PC-9 (cell line): ENCODE results near the gene COP1. TPM values are rescaled to one million over a fixed set of nuclear protein-coding genes. Genes with fewer than 3 reads are reported as not detected.

ENCODE experiments used
- BruUV-seq: library from RNA; stranded (reverse); fragments of 400-500 nt; replicated peaks from 2 replicates; lab custom pipeline; 2021; lab: Mats Ljungman, UMichigan
- CTCF ChIA-PET: fragments of 300-600 bp; sonication (Branson Sonifier 250); formaldehyde crosslinking; loops from one replicate; lab custom pipeline; 2022; ENCODE audit warnings: antibody characterized with exemption; lab: Charles Lee
- POLR2A ChIA-PET: fragments of 300-600 bp; sonication (Branson Sonifier 250); formaldehyde crosslinking; loops from one replicate; lab custom pipeline; 2022; ENCODE audit warnings: antibody characterized with exemption; ENCODE audit not compliant: unreplicated experiment; lab: Charles Lee
- DNase-seq, 2 experiments: peaks; one replicate each; pipeline versions ENCODE4 v3.0.0 to v3.0.0-alpha.2; 2015 to 2022; ENCODE audit warnings: mixed read lengths in 1 of 2
- H2AFZ ChIP-seq: fragments of 200-600 bp; sonication (generic); 2 replicates; pipeline ENCODE4 v1.8.1; 2017; ENCODE audit warnings: antibody characterized with exemption
- H3F3A ChIP-seq: fragments of 200-600 bp; sonication (generic); 2 replicates; pipeline ENCODE4 v1.8.1; 2017; ENCODE audit warnings: antibody characterized with exemption, mild to moderate bottlenecking, low read depth; ENCODE audit not compliant: insufficient read depth
- H3K27ac ChIP-seq: fragments of 200-600 bp; sonication (generic); 2 replicates; pipeline ENCODE4 v1.6.1; 2016; ENCODE audit warnings: mixed run types
- H3K27me3 ChIP-seq: fragments of 200-600 bp; sonication (generic); 2 replicates; pipeline ENCODE4 v1.6.1; 2016; ENCODE audit warnings: low read depth, mixed run types; ENCODE audit not compliant: insufficient read depth
- H3K36me3 ChIP-seq: fragments of 200-600 bp; sonication (generic); 2 replicates; pipeline ENCODE4 v1.6.1; 2016; ENCODE audit warnings: low read depth, mixed run types
- H3K4me1 ChIP-seq: fragments of 200-600 bp; sonication (generic); replicated peaks from 2 replicates; pipeline ENCODE4 v1.6.1; 2016; ENCODE audit warnings: mixed run types; ENCODE audit not compliant: insufficient read depth
- H3K4me2 ChIP-seq: fragments of 200-600 bp; sonication (generic); 2 replicates; pipeline ENCODE4 v1.6.1; 2017; ENCODE audit warnings: mixed run types
- H3K4me3 ChIP-seq: fragments of 200-600 bp; sonication (generic); 2 replicates; pipeline ENCODE4 v1.6.1; 2016; ENCODE audit warnings: mixed run types
- H3K79me2 ChIP-seq: fragments of 200-600 bp; sonication (generic); 2 replicates; pipeline ENCODE4 v1.6.1; 2017; ENCODE audit warnings: low read depth, mixed run types
- H3K9me2 ChIP-seq: fragments of 200-600 bp; sonication (generic); 2 replicates; pipeline ENCODE4 v1.8.1; 2017; ENCODE audit warnings: mild to moderate bottlenecking; ENCODE audit not compliant: insufficient read depth
- H3K9me3 ChIP-seq: fragments of 200-600 bp; sonication (generic); 2 replicates; pipeline ENCODE4 v1.8.1; 2016; ENCODE audit warnings: low read depth; ENCODE audit not compliant: insufficient read depth
- H4K20me1 ChIP-seq: fragments of 200-600 bp; sonication (generic); 2 replicates; pipeline ENCODE4 v1.8.1; 2017; ENCODE audit not compliant: insufficient read depth
- EZH2 ChIP-seq: fragments of 200-600 bp; sonication (generic); IDR thresholded peaks from 2 replicates; pipeline ENCODE4 v1.8.0; 2017; ENCODE audit warnings: antibody characterized with exemption, low read depth
- intact Hi-C: fragments of 100-400 bp; cut with micrococcal nuclease; formaldehyde crosslinking; loops from one replicate; pipeline ENCODE4 v1.10.0; 2022; ENCODE audit not compliant: unreplicated experiment
- total RNA-seq: library from RNA; stranded (reverse); gene quantifications from 2 replicates; pipeline ENCODE4 v1.2.3, GENCODE V29; 2021
- TF ChIP-seq, protein P1 (sequence below): fragments of 200-600 bp; sonication (generic); conservative IDR thresholded peaks from 2 replicates; pipeline ENCODE4 v1.6.1; 2017; ENCODE audit warnings: mixed run types, antibody characterized with exemption, mild to moderate bottlenecking, moderate library complexity

Gene COP1
- total RNA-seq, 1 experiment from 2014 or later: 38.0 TPM

DNA sequence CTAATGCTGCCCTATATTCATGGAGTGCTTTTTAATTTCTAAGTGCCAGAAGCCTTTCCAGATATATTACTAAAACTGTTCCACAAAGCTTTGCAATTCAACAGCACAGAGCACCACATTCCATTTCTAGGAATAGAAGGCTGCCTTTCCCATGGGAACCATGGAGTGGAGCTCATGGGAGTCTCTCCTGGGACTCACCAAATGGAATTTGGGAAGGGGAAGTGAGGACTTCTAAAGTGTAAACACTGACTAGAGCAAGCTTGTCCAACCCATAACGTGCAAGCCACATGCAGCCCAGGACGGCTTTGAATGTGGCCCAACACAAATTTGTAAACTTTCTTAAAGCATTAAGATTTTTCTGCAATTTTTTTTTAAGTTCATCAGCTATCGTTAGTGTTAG lies 273.3 kb downstream of the COP1 start:
- DNase-seq: no peak
- Histone ChIP-seq H3K4me2 (no peak overlapping the region), H2AFZ (no peak overlapping the region), H3K4me1 (no peaks in the 10 kb centered on the region), H4K20me1 (no peaks in the 10 kb centered on the region; the same call in 1 of the 2 replicates), H3K27ac (no peak overlapping the region), H3K4me3 (no peak overlapping the region), H3K79me2 (no peaks in the 10 kb centered on the region), H3F3A (no peaks in the 10 kb centered on the region), H3K9me2 (no peaks in the 10 kb centered on the region), H3K36me3 (no peaks in the 10 kb centered on the region), H3K27me3 (no peaks in the 10 kb centered on the region), H3K9me3 (0 out of 2 replicates have a peak, but pooled peaks cover 5% of the 10 kb centered on the region)
- CTCF ChIA-PET: no interaction called here
- POLR2A ChIA-PET: interaction anchor here (0.7 kb wide), 1 partner anchor 248 kb away, joined by 8 read pairs; no protein-coding TSS in a partner anchor
- BruUV-seq: no TSS peak
- no peak for TF ChIP-seq EZH2
- TF ChIP-seq, protein P1, sequence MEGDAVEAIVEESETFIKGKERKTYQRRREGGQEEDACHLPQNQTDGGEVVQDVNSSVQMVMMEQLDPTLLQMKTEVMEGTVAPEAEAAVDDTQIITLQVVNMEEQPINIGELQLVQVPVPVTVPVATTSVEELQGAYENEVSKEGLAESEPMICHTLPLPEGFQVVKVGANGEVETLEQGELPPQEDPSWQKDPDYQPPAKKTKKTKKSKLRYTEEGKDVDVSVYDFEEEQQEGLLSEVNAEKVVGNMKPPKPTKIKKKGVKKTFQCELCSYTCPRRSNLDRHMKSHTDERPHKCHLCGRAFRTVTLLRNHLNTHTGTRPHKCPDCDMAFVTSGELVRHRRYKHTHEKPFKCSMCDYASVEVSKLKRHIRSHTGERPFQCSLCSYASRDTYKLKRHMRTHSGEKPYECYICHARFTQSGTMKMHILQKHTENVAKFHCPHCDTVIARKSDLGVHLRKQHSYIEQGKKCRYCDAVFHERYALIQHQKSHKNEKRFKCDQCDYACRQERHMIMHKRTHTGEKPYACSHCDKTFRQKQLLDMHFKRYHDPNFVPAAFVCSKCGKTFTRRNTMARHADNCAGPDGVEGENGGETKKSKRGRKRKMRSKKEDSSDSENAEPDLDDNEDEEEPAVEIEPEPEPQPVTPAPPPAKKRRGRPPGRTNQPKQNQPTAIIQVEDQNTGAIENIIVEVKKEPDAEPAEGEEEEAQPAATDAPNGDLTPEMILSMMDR: no peak
- intact Hi-C loops: no loop called here

DNA sequence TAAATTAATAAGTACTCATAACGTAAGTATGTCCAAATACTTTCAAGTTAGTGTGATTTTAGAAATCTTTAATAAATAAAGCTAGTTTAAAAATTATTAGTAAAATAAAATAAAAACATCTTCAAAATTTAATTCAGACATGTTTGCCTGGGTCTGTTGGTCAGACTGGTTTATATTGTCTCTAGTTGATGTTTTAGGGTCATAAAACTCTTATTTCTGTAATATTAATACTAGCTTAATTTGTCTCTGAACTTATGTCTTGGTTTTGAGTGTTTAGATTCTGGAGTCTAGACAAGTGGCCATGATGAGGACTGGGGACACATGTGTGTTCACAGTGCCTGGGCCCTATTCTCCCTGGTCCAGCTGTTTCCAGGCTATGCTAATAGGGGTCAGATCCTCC lies 279.1 kb downstream of the COP1 start:
- ChIA-PET CTCF (no interaction called here), POLR2A (no interaction called here)
- Histone ChIP-seq H3K4me2 (no peak overlapping the region), H3K27ac (no peak overlapping the region), H3K4me1 (no peaks in the 10 kb centered on the region), H3K27me3 (no peaks in the 10 kb centered on the region), H3K9me3 (0 out of 2 replicates have a peak, but pooled peaks cover 10% of the 10 kb centered on the region), H3K9me2 (no peaks in the 10 kb centered on the region), H2AFZ (no peak overlapping the region), H3K36me3 (no peaks in the 10 kb centered on the region), H3F3A (no peaks in the 10 kb centered on the region), H3K79me2 (no peaks in the 10 kb centered on the region), H4K20me1 (no peaks in the 10 kb centered on the region), H3K4me3 (no peak overlapping the region)
- intact Hi-C loops: no loop called here
- no TSS peak for BruUV-seq
- DNase-seq: no peak
- TF ChIP-seq EZH2: no peak
- TF ChIP-seq, protein P1: no peak

DNA sequence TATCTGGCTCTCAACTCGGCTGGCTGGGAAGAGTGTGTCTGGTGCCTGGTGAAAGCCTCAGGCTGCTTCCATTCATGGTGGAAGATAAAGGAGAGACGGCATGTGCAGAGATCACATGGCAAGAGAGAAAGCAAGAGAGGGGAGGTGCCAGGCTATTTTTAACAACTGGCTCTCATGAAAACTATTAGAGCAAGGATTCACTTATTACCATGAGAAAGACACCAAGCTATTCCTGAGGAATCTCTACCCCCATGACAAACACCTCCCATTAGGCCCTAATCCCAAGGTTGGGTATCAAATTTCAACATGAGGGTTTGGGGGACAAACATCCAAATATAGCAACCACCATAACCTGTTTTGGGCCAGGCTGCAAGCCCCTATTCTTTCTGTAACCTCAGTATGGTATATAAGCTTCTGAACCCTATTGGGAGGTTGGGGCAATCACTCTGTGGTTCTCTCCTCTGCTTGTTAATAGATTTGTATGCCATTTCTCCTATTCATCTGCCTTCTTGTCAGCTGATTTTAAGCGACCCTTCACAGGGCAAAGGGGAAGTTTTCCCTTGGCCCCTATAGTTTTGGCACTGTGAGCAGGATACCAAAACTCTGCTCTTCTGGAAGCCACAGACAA lies 284.7 kb downstream of the COP1 start:
- no peak overlapping the region for H3K4me2 ChIP-seq
- no peaks in the 10 kb centered on the region for H4K20me1 ChIP-seq
- TF ChIP-seq, protein P1: no peak
- no peak for TF ChIP-seq EZH2
- H3K4me3 ChIP-seq: no peak overlapping the region
- intact Hi-C loops: no loop called here
- H3K9me2 ChIP-seq: no peaks in the 10 kb centered on the region
- ChIA-PET POLR2A (interaction anchor here (0.7 kb wide), 1 partner anchor 367 kb away, joined by 4 read pairs; no protein-coding TSS in a partner anchor), CTCF (no interaction called here)
- no peaks in the 10 kb centered on the region for H3K36me3 ChIP-seq
- H2AFZ ChIP-seq: no peak overlapping the region
- H3K9me3 ChIP-seq: no peaks in the 10 kb centered on the region
- no peak for DNase-seq
- H3K27me3 ChIP-seq: no peaks in the 10 kb centered on the region
- no peaks in the 10 kb centered on the region for H3F3A ChIP-seq
- no peaks in the 10 kb centered on the region for H3K4me1 ChIP-seq
- H3K27ac ChIP-seq: no peak overlapping the region
- H3K79me2 ChIP-seq: no peaks in the 10 kb centered on the region
- BruUV-seq: no TSS peak
